ENCODE data around the gene TRAPPC3L. TPM values are rescaled to one million over a fixed set of nuclear protein-coding genes. Genes with fewer than 3 reads are reported as not detected.

The TRAPPC3L gene
- total and polyA plus RNA-seq, 2 of the 13 experiments (the other 11 are each of a cell fraction or from before 2014, with no cell fraction given), result not detected

DNA sequence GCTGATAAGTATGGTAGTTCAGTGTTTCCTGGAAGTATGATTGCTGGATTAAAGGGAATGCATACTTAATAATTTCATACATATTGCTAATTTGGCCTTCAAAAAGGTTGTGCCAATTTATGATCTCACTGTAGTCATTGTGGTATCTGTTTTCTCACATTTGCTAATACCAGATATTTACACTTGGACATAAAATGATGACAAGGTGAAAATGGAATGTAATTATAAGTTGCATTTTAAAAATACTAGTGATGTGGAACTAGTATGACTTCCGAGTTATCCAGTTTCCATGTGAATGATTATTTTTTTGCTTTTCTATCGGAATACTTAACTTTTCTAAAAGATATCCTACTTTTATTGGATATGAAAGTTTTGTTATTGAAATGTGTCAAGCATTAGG, 41.3 kb upstream of the TRAPPC3L start:
- no peak overlapping the region for H2AFZ ChIP-seq (ENCODE audit: low read length)
- intact Hi-C loops (cut with micrococcal nuclease; ENCODE audit: unreplicated experiment) (no loop called here), in situ Hi-C loops (cut with HindIII; ENCODE audit: extremely low pct_ligation_motif_present, low pct_unique_long_range_greater_than_20kb) (no loop called here)
- H3K79me2 ChIP-seq (ENCODE audit: insufficient read depth, low read length), result no peaks in the 10 kb centered on the region
- DNase-seq (ENCODE audit: low spot score) (no peak), ATAC-seq (no peak), FAIRE-seq (no peak)
- ChIA-PET POLR2A (no interaction called here), CTCF (ENCODE audit: low intra/inter-chr PET ratio, low total read pairs) (no interaction called here)
- no peak overlapping the region for H3K9ac ChIP-seq (ENCODE audit: insufficient read depth, low read depth, low read length)
- no peaks in the 10 kb centered on the region for H3K4me1 ChIP-seq (ENCODE audit: insufficient read depth, low read length)
- no TSS peak for BruUV-seq (replicated peaks)
- H3K36me3 ChIP-seq (replicated peaks in 1 of 2; ENCODE audit: control insufficient read depth in 1 of 2, insufficient read depth in 2 of 2, low read length in 2 of 2), result peaks cover 11 to 55% of the 10 kb centered on the region in 2 experiments
- H3K9me3 ChIP-seq (ENCODE audit: low read length), result no peaks in the 10 kb centered on the region
- no peak overlapping the region for H3K27ac ChIP-seq (ENCODE audit: extremely low read length, insufficient read depth, low read length)
- TF ChIP-seq ARID5B (CRISPR knock-in tag; IDR thresholded peaks at IDR 0.05) (no peak), MAFF (IDR thresholded peaks at IDR 0.05; ENCODE audit: low read depth, low read length) (peak; percentile 81), MAFK (conservative IDR thresholded peaks at IDR 0.05 in 1 of 2, IDR thresholded peaks at IDR 0.05 in 1 of 2; ENCODE audit: low read length in 2 of 2) (peak; percentile 79 to 85), NPAS2 (CRISPR knock-in tag; IDR thresholded peaks at IDR 0.05; ENCODE audit: borderline replicate concordance) (no peak)
- no peak overlapping the region for H3K4me2 ChIP-seq (ENCODE audit: low read depth, low read length)
- WGBS (ENCODE audit: low lambda C conversion rate), result 96% methylated on average over 2 of the region's 2 CpGs
- no peak overlapping the region for H3K4me3 ChIP-seq (replicated peaks in 1 of 3; ENCODE audit: insufficient read depth in 1 of 3, low read depth in 2 of 3, low read length in 3 of 3)
- no peaks in the 10 kb centered on the region for H4K20me1 ChIP-seq (ENCODE audit: insufficient read depth, low read length)
- no peaks in the 10 kb centered on the region for H3K27me3 ChIP-seq (ENCODE audit: control insufficient read depth in 1 of 2, insufficient read depth in 2 of 2, low read length in 2 of 2)

- intact Hi-C loops (cut with micrococcal nuclease; ENCODE audit: unreplicated experiment) (no loop called here), in situ Hi-C loops (cut with HindIII; ENCODE audit: extremely low pct_ligation_motif_present, low pct_unique_long_range_greater_than_20kb) (no loop called here)
- ChIA-PET CTCF (ENCODE audit: low intra/inter-chr PET ratio, low total read pairs) (no interaction called here), POLR2A (no interaction called here)
- no TSS peak for BruUV-seq (replicated peaks)
- no peaks in the 10 kb centered on the region for H3K4me1 ChIP-seq (ENCODE audit: insufficient read depth, low read length)
- no peaks in the 10 kb centered on the region for H3K79me2 ChIP-seq (ENCODE audit: insufficient read depth, low read length)
- FAIRE-seq (no peak), DNase-seq (ENCODE audit: low spot score) (no peak), ATAC-seq (no peak)
- H3K9ac ChIP-seq (ENCODE audit: insufficient read depth, low read depth, low read length), result no peak overlapping the region
- H2AFZ ChIP-seq (ENCODE audit: low read length), result no peak overlapping the region
- H3K4me3 ChIP-seq (replicated peaks in 1 of 3; ENCODE audit: insufficient read depth in 1 of 3, low read depth in 2 of 3, low read length in 3 of 3), result no peak overlapping the region
- H3K36me3 ChIP-seq (replicated peaks in 1 of 2; ENCODE audit: control insufficient read depth in 1 of 2, insufficient read depth in 2 of 2, low read length in 2 of 2), result peaks cover 8 to 50% of the 10 kb centered on the region in 2 experiments
- H3K27me3 ChIP-seq (ENCODE audit: control insufficient read depth in 1 of 2, insufficient read depth in 2 of 2, low read length in 2 of 2), result no peaks in the 10 kb centered on the region
- H3K9me3 ChIP-seq (ENCODE audit: low read length), result no peaks in the 10 kb centered on the region
- no peak overlapping the region for H3K4me2 ChIP-seq (ENCODE audit: low read depth, low read length)
- H3K27ac ChIP-seq (ENCODE audit: extremely low read length, insufficient read depth, low read length), result no peak overlapping the region
- no peaks in the 10 kb centered on the region for H4K20me1 ChIP-seq (ENCODE audit: insufficient read depth, low read length)
- no peak for TF ChIP-seq NCOR1 (IDR thresholded peaks at IDR 0.05; ENCODE audit: borderline replicate concordance, low read length)
- no peak for TF ChIP-seq RAD21 (CRISPR knock-in tag; IDR thresholded peaks at IDR 0.05)
- no peak for TF ChIP-seq MIXL1 (CRISPR knock-in tag; IDR thresholded peaks at IDR 0.05)
- no peak for TF ChIP-seq ZNF546 (CRISPR knock-in tag; conservative IDR thresholded peaks at IDR 0.05)
- no peak for TF ChIP-seq HMGA1 (CRISPR knock-in tag; conservative IDR thresholded peaks at IDR 0.05)
- TF ChIP-seq GATAD1 (CRISPR knock-in tag; IDR thresholded peaks at IDR 0.05), result no peak
- no peak for TF ChIP-seq NFE2L2 (IDR thresholded peaks at IDR 0.05; ENCODE audit: low read length)
- TF ChIP-seq FIP1L1 (IDR thresholded peaks at IDR 0.05; ENCODE audit: borderline replicate concordance, insufficient read depth, low read depth, low read length), result no peak
- no peak for TF ChIP-seq ZSCAN12 (CRISPR knock-in tag; IDR thresholded peaks at IDR 0.05)
Measured at GRCh38 chr6:116586276-116586675, 40.8 kb upstream of the TRAPPC3L start.

Data from HepG2 (cell line).